NT2/D1 (cell line): ENCODE data around the gene IFNGR2.

Source experiments
- DNase-seq: peaks from one replicate; pipeline ENCODE4 v3.0.0-alpha.2; 2011; ENCODE audit warnings: low read depth, low spot score
- H3K27me3 ChIP-seq: 2 replicates; pipeline ENCODE4 v1.6.0; 2011; ENCODE audit warnings: mild to moderate bottlenecking; ENCODE audit not compliant: insufficient read length, insufficient read depth
- H3K36me3 ChIP-seq: 2 replicates; pipeline ENCODE4 v1.6.1; 2011; ENCODE audit warnings: mild to moderate bottlenecking, low read length, mixed read lengths; ENCODE audit not compliant: insufficient read depth, insufficient read length
- H3K4me1 ChIP-seq: 2 replicates; pipeline ENCODE4 v1.5.1; 2011; ENCODE audit not compliant: insufficient read depth, insufficient read length
- H3K4me3 ChIP-seq: 2 replicates; pipeline ENCODE4 v1.5.1; 2011; ENCODE audit warnings: low read depth; ENCODE audit not compliant: insufficient read length
- H3K9ac ChIP-seq: 2 replicates; pipeline ENCODE4 v1.6.0; 2011; ENCODE audit warnings: low read depth; ENCODE audit not compliant: insufficient read length
- H3K9me3 ChIP-seq: 2 replicates; pipeline ENCODE4 v1.5.1; 2011; ENCODE audit warnings: mild to moderate bottlenecking, low read length; ENCODE audit not compliant: insufficient read depth
- SUZ12 ChIP-seq: IDR thresholded peaks from 2 replicates; pipeline ENCODE4 v1.6.1; 2011; ENCODE audit not compliant: insufficient read length, insufficient read depth; ENCODE audit errors: extremely low read depth
- YY1 ChIP-seq: IDR thresholded peaks from 2 replicates; pipeline ENCODE4 v1.6.1; 2011; ENCODE audit not compliant: insufficient read length, insufficient read depth
- ZNF274 ChIP-seq: IDR thresholded peaks from 2 replicates; pipeline ENCODE4 v1.6.1; 2011; ENCODE audit warnings: mild to moderate bottlenecking, low read depth, low read length

Gene IFNGR2

DNA sequence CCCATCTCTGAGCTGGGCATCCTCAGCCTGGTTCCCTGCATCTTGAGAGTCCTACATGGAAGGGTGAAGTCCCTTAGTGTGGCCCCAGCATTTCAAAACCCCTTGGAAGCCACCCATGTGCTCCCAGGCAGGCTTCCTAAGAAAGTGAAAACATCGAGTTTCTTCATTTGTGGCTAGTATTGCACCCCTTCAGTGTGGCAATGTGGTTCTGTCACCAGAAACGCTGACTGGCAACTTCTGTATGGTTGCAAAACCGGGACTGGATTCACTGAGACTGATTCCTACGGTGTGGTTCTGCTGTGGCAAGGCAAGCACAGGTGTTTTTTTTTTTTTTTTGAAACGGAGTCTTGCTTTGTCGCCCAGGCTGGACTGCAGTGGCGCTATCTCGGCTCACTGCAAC, 9.0 kb upstream of the IFNGR2 start:
- peaks cover 3% of the 10 kb centered on the region for H3K4me1 ChIP-seq
- no peak for DNase-seq
- H3K9me3 ChIP-seq = no peaks in the 10 kb centered on the region
- no peak overlapping the region for H3K9ac ChIP-seq
- no peaks in the 10 kb centered on the region for H3K36me3 ChIP-seq
- no peaks in the 10 kb centered on the region for H3K27me3 ChIP-seq
- H3K4me3 ChIP-seq = no peak overlapping the region
- no peak for TF ChIP-seq SUZ12
- TF ChIP-seq YY1 = no peak
- no peak for TF ChIP-seq ZNF274

DNA sequence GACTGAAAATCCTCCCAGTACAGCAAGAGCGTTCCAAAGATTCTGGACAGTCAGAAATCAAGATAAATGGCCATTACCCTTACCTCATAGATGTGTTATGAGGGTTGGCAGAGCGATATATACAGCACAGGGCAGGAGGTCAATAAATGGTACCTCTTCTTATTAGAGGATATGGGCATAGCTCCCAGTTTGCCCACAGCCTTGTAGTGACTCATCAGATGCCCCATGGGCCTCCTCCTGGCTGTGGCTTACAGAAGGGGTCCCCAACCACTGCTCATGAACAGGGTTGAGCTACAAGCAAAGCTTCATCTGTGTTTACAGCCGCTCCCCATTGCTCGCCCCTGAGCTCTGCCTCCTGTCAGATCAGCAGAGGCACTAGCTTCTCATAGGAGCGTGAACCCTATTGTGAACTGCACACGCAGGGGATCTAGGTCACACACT, 7.3 kb upstream of the IFNGR2 start:
- Histone ChIP-seq H3K4me1 (peaks cover 3% of the 10 kb centered on the region), H3K4me3 (no peak overlapping the region), H3K27me3 (no peaks in the 10 kb centered on the region), H3K9me3 (no peaks in the 10 kb centered on the region), H3K36me3 (no peaks in the 10 kb centered on the region), H3K9ac (no peak overlapping the region)
- no peak for DNase-seq
- TF ChIP-seq SUZ12 (no peak), YY1 (no peak), ZNF274 (no peak)

GRCh38 chr21:33396436-33396835, 6.8 kb upstream of the IFNGR2 start:
- no peak for DNase-seq
- no peaks in the 10 kb centered on the region for H3K27me3 ChIP-seq
- H3K4me1 ChIP-seq = peaks cover 3% of the 10 kb centered on the region
- no peaks in the 10 kb centered on the region for H3K9me3 ChIP-seq
- no peaks in the 10 kb centered on the region for H3K36me3 ChIP-seq
- no peak for TF ChIP-seq ZNF274
- TF ChIP-seq YY1 = no peak
- no peak for TF ChIP-seq SUZ12
- no peak overlapping the region for H3K9ac ChIP-seq
- no peak overlapping the region for H3K4me3 ChIP-seq

DNA sequence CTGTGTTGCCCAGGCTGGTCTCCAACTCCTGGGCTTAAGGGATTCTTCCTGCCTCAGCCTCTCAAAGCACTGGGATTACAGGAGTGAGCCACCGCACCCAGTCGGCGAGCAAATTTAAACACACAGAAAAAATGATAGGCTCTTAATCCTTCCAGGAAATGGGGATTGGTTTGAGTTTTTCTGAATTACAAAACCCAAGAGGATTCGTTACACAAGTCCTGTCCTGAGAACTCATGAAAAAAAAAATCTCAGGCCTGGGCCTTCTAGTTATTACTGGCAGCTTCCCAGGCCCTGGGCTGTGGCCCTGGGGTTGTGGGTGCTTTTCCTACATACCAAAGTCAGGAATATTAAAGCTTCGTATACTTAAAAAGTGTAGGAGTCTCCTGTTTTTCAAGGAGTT, 6.3 kb upstream of the IFNGR2 start:
- DNase-seq = no peak
- Histone ChIP-seq H3K27me3 (no peaks in the 10 kb centered on the region), H3K4me1 (peaks cover 4% of the 10 kb centered on the region), H3K9ac (no peak overlapping the region), H3K9me3 (no peaks in the 10 kb centered on the region), H3K36me3 (no peaks in the 10 kb centered on the region), H3K4me3 (no peak overlapping the region)
- TF ChIP-seq ZNF274 = no peak
- no peak for TF ChIP-seq YY1
- TF ChIP-seq SUZ12 = no peak

- H3K27me3 ChIP-seq = no peaks in the 10 kb centered on the region
- no peak overlapping the region for H3K4me3 ChIP-seq
- no peaks in the 10 kb centered on the region for H3K9me3 ChIP-seq
- no peak for DNase-seq
- TF ChIP-seq ZNF274 (no peak), SUZ12 (no peak), YY1 (no peak)
- H3K9ac ChIP-seq = no peak overlapping the region
- peaks cover 1% of the 10 kb centered on the region for H3K4me1 ChIP-seq
- H3K36me3 ChIP-seq = no peaks in the 10 kb centered on the region
Observed at GRCh38 chr21:33397717-33398116, 5.5 kb upstream of the IFNGR2 start.

DNA sequence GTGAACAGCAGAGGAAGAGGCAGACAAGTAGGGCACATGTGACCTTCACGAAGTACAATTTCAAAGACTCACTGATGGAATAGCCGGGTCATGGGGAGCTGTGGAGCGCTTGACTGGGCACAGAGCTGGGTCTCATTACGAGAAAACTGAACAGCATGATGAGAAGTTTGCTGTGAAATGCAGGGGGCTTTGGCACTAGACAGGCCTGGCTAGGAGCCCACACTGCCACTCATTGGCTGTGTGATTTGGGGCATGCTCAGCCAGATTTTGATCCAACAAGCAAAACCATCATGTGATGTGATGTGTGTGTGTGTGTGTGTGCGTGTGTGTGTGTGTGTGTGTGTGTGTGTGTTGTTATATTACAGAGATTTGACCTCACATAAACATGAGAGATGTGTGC, 4.9 kb upstream of the IFNGR2 start:
- no peak overlapping the region for H3K4me3 ChIP-seq
- H3K9me3 ChIP-seq = no peaks in the 10 kb centered on the region
- DNase-seq = no peak
- H3K27me3 ChIP-seq = no peaks in the 10 kb centered on the region
- TF ChIP-seq YY1 (no peak), SUZ12 (no peak), ZNF274 (no peak)
- peaks cover 1% of the 10 kb centered on the region for H3K4me1 ChIP-seq
- H3K36me3 ChIP-seq = no peaks in the 10 kb centered on the region
- H3K9ac ChIP-seq = no peak overlapping the region

- Histone ChIP-seq H3K9me3 (no peaks in the 10 kb centered on the region), H3K27me3 (no peaks in the 10 kb centered on the region), H3K36me3 (peaks cover 16% of the 10 kb centered on the region), H3K4me1 (peaks cover 9% of the 10 kb centered on the region), H3K4me3 (no peak overlapping the region), H3K9ac (no peak overlapping the region)
- TF ChIP-seq YY1 (no peak), ZNF274 (no peak), SUZ12 (no peak)
- DNase-seq = no peak
Observed at GRCh38 chr21:33401630-33401992, 1.6 kb upstream of the IFNGR2 start.
